Skeletal muscle satellite cell (primary cell): Measurements from ENCODE around the gene UFC1.

Experiments used
- H3K27me3 ChIP-seq: 2 replicates; pipeline ENCODE4 v1.7.0; 2013; ENCODE audit warnings: low read length; ENCODE audit not compliant: control insufficient read depth, insufficient read depth
- H3K36me3 ChIP-seq: 2 replicates; pipeline ENCODE4 v1.7.0; 2013; ENCODE audit warnings: mild to moderate bottlenecking, control low read depth, low read length; ENCODE audit not compliant: insufficient read depth
- H3K4me1 ChIP-seq: 2 replicates; pipeline ENCODE4 v1.7.0; 2013; ENCODE audit warnings: low read length; ENCODE audit not compliant: control insufficient read depth, insufficient read depth
- H3K4me2 ChIP-seq: 2 replicates; pipeline ENCODE4 v1.7.0; 2013; ENCODE audit warnings: mild to moderate bottlenecking, low read length
- H3K4me3 ChIP-seq: 2 replicates; pipeline ENCODE4 v1.7.0; 2013; ENCODE audit warnings: low read length
- H3K9ac ChIP-seq: 2 replicates; pipeline ENCODE4 v1.7.0; 2013; ENCODE audit warnings: mild to moderate bottlenecking, low read depth, low read length, moderate library complexity
- H3K9me3 ChIP-seq: replicated peaks from 2 replicates; pipeline ENCODE4 v1.7.0; 2013; ENCODE audit warnings: mild to moderate bottlenecking, control low read depth, low read length

Gene UFC1

DNA sequence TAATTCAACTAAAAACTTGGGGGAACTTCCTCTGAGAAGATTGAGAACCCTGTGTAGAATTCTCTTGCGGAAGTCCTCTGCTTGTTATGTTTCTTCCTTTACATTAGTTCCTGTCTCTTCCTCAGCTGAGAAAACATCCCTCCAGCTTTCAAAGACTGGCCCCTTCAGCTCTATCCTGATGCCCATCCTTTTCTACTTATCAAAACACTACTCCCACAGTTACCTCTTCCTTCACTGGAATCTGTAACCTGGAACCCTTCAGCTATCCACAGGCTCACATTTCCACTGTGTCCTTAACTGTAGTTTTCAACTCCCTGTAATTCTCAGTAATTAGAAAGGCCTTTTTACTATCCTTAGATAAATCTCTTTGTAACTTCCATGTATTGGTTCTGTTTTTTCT, 15.3 kb upstream of the UFC1 start:
- Histone ChIP-seq H3K27me3 (no peaks in the 10 kb centered on the region), H3K4me1 (no peaks in the 10 kb centered on the region), H3K9me3 (no peaks in the 10 kb centered on the region), H3K36me3 (no peaks in the 10 kb centered on the region), H3K9ac (no peak overlapping the region), H3K4me2 (no peak overlapping the region), H3K4me3 (no peak overlapping the region)

DNA sequence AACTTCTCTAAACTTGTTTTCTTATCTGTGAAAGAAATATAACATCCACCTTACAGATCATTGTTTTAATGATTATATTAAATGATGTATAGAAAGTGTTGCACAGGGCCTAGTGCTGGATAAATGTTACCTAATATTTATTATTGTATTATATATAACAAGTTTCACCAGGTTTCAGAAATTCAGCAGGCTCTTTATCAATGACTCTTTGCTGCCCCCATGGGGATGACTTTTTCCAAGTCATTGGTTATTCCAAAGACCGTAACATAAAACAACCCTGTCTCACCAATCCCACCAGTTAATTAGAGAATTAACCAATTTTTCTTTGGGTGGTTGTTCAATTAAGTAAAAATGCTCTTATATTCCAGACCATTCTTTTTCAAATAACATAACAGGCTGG, 14.0 kb upstream of the UFC1 start:
- H3K9ac ChIP-seq = no peak overlapping the region
- H3K4me2 ChIP-seq = no peak overlapping the region
- no peak overlapping the region for H3K4me3 ChIP-seq
- H3K36me3 ChIP-seq = no peaks in the 10 kb centered on the region
- no peaks in the 10 kb centered on the region for H3K9me3 ChIP-seq
- no peaks in the 10 kb centered on the region for H3K4me1 ChIP-seq
- no peaks in the 10 kb centered on the region for H3K27me3 ChIP-seq

DNA sequence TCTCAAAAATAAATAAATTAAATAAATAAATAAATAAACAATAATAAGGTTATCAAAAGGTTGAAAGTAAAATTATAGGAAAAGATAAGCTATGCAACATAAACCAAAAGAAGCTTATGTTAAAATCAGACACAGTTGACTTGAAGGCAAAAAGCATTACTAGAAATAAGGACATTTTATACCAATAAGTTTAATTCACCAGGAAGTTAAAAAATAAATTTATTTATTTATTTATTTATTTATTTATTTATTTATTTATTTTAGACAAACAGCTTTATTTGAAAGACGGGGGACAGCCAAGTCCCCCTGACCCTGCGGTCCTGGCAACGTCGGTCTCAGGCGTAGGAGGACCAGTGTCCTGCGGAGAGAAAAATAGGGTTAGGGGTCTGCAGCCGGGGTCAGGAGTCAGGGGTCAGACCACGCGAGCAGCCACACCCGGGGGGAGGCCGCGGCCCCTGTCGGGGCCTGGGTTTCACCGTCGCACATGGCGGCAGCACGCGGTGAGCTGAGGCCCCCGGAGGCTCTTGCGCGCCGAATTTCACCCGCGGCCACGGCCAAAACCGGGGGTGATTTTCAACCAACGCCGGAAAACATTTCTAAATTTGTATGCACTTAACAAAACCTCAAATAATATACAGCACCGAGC, 12.9 kb upstream of the UFC1 start:
- Histone ChIP-seq H3K4me3 (no peak overlapping the region), H3K4me2 (no peak overlapping the region), H3K36me3 (no peaks in the 10 kb centered on the region), H3K27me3 (no peaks in the 10 kb centered on the region), H3K9me3 (no peaks in the 10 kb centered on the region), H3K4me1 (no peaks in the 10 kb centered on the region), H3K9ac (no peak overlapping the region)

DNA sequence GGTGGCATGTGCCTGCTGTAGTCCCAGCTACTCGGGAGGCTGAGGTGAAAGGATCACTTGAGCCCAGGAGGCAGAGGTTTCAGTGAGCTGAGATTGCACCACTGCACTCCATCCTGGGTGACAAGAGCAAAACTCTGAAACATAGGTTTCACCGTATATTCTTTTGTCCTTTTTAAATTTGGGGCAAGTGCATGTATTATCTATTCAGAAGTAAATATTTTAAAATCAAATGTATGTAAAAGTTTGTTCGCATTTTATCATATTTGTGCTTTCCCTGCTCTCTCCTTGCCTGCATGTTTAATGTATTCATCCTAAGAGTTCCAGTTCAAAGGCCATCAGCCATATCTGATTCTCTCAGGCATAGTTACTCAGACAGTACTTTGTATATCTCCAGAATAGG, 7.9 kb upstream of the UFC1 start:
- Histone ChIP-seq H3K27me3 (no peaks in the 10 kb centered on the region), H3K36me3 (no peaks in the 10 kb centered on the region), H3K9ac (no peak overlapping the region), H3K4me1 (no peaks in the 10 kb centered on the region), H3K9me3 (no peaks in the 10 kb centered on the region), H3K4me2 (no peak overlapping the region), H3K4me3 (no peak overlapping the region)

DNA sequence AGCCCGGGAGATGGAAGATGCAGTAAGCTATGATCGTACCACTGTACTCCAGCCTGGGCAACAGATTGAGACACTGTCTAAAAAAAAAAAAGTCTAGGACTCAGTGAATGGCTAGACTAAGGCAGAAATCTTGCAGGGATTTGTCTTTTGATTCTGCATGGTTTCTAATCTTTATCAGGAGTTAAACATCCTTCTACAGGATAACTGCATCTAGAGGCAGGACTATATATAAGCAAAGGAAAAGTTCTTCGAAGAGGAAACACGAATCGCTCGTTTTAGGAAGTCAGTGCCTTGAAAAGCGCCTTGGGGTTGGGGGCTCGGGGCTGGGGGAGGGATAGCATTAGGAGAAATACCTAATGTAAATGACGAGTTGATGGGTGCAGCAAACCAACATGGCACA, 602 bp upstream of the UFC1 start:
- Histone ChIP-seq H3K9ac (peak overlapping the region; percentile 97), H3K4me3 (peak overlapping the region; percentile 91), H3K9me3 (no peaks in the 10 kb centered on the region), H3K27me3 (no peaks in the 10 kb centered on the region), H3K4me2 (peak overlapping the region; percentile 80), H3K4me1 (peaks cover 7% of the 10 kb centered on the region), H3K36me3 (peaks cover 14% of the 10 kb centered on the region)

GRCh38 chr1:161157867-161158266, 4.1 kb downstream of the UFC1 start:
- Histone ChIP-seq H3K4me1 (peaks cover 23% of the 10 kb centered on the region), H3K9me3 (no peaks in the 10 kb centered on the region), H3K4me3 (no peak overlapping the region), H3K27me3 (no peaks in the 10 kb centered on the region), H3K4me2 (no peak overlapping the region), H3K36me3 (peaks cover 37% of the 10 kb centered on the region), H3K9ac (no peak overlapping the region)

DNA sequence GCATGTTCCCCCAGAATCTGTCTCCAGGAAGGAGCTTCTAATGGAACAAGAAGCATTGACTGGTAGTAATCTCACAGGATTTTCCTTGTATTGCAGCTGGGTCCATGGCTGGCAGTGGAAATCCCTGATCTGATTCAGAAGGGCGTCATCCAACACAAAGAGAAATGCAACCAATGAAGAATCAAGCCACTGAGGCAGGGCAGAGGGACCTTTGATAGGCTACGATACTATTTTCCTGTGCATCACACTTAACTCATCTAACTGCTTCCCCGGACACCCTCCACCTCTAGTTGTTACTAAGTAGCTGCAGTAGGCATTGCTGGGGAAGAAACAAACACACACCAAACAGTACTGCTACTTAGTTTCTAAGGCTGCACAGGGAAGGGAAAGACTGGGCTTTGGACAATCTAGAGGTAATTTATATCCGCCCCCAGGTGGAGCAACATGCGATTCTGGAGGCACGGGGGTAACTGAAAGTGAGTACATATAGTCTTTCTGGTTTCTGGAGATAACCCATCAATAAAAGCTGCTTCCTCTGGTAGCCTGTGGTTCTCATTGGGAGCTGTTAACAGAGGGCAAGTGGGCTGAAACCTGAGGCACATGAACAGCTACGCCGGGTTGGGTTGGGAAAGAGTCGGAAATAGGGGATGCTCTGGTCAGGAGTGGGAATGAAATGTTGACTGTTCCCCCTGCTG, 4.7 kb downstream of the UFC1 start:
- Histone ChIP-seq H3K27me3 (no peaks in the 10 kb centered on the region), H3K4me2 (peak overlapping the region; percentile 93), H3K4me3 (peak overlapping the region; percentile 86), H3K9ac (peak overlapping the region; percentile 86), H3K4me1 (peaks cover 23% of the 10 kb centered on the region), H3K9me3 (no peaks in the 10 kb centered on the region), H3K36me3 (peaks cover 40% of the 10 kb centered on the region)

- Histone ChIP-seq H3K4me2 (peak within 1 kb of the TSS; percentile 93), H3K4me1 (peaks cover 23% of the 10 kb centered on the region), H3K36me3 (peaks cover 44% of the 10 kb centered on the region)
Observed at GRCh38 chr1:161159087-161159912, 5.5 kb downstream of the UFC1 start, which contains the start of gene USP21. Gene USP21, plus strand, starts transcription at chr1:161159500. Its CDS starts 1,141 bp downstream, at chr1:161160641.

GRCh38 chr1:161159913-161160243, 6.1 kb downstream of the UFC1 start:
- Histone ChIP-seq H3K4me2 (peak overlapping the region; percentile 93), H3K4me1 (peaks cover 19% of the 10 kb centered on the region), H3K9me3 (no peaks in the 10 kb centered on the region), H3K27me3 (no peaks in the 10 kb centered on the region), H3K9ac (peak overlapping the region; percentile 86), H3K36me3 (peaks cover 49% of the 10 kb centered on the region), H3K4me3 (peak overlapping the region; percentile 86)

More at GRCh38 chr1:161159087-161159912, 5.5 kb downstream of the UFC1 start, which contains the start of gene USP21:
- Histone ChIP-seq H3K4me3 (peak within 1 kb of the TSS; percentile 86), H3K9me3 (no peaks in the 10 kb centered on the region), H3K27me3 (no peaks in the 10 kb centered on the region), H3K9ac (peak within 1 kb of the TSS; percentile 86)

- no peaks in the 10 kb centered on the region for H3K9me3 ChIP-seq
- no peak overlapping the region for H3K4me3 ChIP-seq
- H3K36me3 ChIP-seq = peaks cover 53% of the 10 kb centered on the region
- no peak overlapping the region for H3K9ac ChIP-seq
- H3K4me1 ChIP-seq = peaks cover 24% of the 10 kb centered on the region
- H3K4me2 ChIP-seq = peak overlapping the region; percentile 93
- H3K27me3 ChIP-seq = no peaks in the 10 kb centered on the region
Observed at GRCh38 chr1:161160671-161161145, 6.9 kb downstream of the UFC1 start.

GRCh38 chr1:161161652-161162051, 7.9 kb downstream of the UFC1 start:
- Histone ChIP-seq H3K9me3 (no peaks in the 10 kb centered on the region), H3K9ac (no peak overlapping the region), H3K4me3 (no peak overlapping the region), H3K27me3 (no peaks in the 10 kb centered on the region), H3K4me1 (peaks cover 25% of the 10 kb centered on the region), H3K36me3 (peaks cover 53% of the 10 kb centered on the region), H3K4me2 (no peak overlapping the region)
